ENCODE data around the gene SENP2.
"Not testable (repeated sequence)": the region's sequence is repeated elsewhere in the genome, so short reads cannot be mapped to it uniquely, and the experiment has no call there.

Gene SENP2

GRCh38 chr3:185648396-185648795, 62.3 kb downstream of the SENP2 start:
- no peak for DNase-seq

GRCh38 chr3:185649414-185649813, 63.3 kb downstream of the SENP2 start:
- no peak for DNase-seq

GRCh38 chr3:185651971-185652370, 65.9 kb downstream of the SENP2 start:
- DNase-seq, result no peak

DNA sequence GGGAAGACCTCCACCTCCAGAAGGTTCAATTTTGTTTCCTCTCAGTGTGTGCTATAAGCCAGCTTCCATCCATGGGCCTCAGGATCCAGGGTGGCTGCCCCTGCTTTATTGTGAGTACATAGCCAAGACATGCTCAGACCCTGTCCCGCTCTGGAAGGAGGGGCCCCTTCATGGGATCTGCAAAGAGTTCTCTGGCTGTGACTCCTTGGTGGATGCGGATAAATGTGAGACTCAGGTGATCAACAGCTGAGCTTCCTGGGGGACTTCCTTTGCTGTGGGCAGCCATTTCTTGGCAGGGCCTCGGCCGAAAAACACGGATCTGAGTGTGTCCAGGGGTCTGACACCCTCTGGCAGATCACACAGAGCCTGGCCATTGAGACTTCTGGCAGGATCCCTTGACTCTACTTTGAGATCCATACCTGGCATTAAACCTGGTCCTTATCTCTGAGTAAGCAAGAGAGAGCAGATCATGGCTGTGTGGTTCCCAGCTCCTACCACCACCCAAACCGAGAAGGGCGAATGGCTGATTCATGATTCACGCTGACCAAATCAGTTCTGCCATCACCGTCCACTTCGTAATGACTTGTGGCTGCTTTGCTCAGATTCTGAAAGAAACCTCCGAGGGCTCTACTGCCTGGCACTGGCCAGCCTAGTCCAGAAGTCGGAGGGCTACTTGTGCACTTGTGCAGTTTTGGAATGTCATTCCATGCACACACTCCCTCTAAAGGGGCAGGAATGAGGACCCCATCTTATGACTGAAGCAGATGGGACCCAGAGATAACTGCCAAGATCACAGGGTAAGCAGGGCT, 68.1 kb downstream of the SENP2 start:
- no peak for DNase-seq

GRCh38 chr3:185654758-185655145, 68.7 kb downstream of the SENP2 start:
- no peak for DNase-seq

GRCh38 chr3:185655426-185656320, 69.6 kb downstream of the SENP2 start:
- DNase-seq, result no peak

GRCh38 chr3:185656321-185656840, 70.3 kb downstream of the SENP2 start:
- no peak for DNase-seq

- DNase-seq, result no peak
These were observed 71.1 kb downstream of the SENP2 start for GRCh38 chr3:185657211-185657610.

- no peak for DNase-seq
These were observed 71.8 kb downstream of the SENP2 start for GRCh38 chr3:185657691-185658503.

DNA sequence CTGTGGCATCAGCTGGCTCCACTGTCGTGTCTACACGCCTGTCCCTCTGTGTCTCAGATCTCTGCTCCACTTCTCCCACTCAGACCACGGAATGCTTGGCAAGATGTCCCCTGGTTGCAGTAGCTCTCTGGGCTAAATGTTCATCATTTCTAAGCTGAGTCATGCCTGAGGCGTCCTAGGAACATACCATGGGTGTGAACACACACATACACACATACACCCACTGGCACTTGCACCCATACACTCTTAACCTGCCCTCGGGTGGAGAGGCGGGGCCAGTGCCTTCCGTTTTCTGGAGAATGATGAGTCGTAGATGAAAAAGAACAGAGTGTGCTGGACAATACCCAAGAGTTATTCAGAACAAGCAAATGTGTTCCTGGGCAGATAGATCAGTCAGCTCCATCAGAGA, 72.4 kb downstream of the SENP2 start:
- DNase-seq, result no peak

DNA sequence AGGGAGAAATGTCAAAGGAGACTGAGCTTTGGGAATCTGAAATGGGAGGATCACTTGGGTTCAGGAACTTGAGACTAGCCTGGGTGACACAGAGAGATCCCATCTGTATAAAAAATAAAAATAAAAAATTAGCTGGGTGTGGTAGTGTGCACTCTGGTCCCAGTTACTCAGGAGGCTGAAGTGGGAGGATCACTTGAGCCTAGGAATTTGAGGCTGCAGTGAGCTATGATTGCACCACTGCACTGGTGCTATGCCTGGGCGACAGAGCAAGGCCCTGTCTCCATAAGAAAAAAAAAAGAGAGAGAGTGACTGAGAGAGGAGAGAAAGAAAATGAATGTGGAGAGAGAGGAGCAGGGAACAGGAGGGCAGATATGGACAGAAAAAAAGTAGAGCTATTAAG, 72.8 kb downstream of the SENP2 start:
- DNase-seq, result no peak

DNA sequence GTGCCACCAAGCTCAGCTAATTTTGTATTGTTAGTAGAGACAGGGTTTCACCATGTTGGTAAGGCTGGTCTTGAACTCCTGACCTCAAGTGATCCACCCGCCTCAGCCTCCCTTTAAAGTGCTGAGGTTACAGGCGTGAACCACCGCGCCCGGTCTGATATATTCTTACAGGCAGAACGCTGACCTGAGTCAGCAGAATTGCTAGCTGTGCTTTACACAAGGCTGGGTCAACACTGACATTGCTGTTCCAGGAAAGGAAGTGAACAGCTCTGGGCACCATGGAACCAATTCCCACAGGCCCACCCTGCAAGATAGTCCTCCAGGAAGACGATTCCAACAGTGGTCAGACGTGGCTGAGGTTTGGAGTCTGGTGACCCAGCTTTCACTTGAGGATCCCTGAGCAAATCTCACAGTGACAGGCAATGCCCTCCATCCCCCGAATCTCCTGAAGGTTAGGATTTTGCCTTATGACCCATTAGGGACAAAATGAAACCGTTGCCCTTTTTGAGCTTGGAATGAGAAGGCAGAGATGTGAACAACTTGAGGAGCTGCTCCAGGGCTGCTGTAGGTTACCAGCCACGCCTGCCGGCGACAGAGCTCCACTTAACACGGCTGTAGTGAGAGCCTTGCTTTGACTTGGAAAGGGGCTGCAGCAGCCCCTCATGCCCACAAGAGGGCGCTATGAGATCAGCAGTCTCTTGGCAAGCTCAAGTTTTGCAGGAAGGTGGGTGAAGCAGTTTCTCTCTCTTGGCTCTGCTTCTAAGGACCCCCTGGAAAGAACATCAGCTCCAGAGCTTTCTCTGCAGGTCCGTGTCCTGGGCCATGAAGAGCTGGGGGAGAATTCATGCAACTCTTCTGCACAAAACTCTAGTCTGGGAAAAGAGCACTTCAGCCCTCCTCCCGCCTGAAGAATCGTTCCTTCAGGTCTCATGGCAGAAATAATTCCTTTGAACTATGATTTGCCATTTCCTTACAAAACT, 74.1 kb downstream of the SENP2 start:
- peak; percentile 76 to 80 for DNase-seq

DNA sequence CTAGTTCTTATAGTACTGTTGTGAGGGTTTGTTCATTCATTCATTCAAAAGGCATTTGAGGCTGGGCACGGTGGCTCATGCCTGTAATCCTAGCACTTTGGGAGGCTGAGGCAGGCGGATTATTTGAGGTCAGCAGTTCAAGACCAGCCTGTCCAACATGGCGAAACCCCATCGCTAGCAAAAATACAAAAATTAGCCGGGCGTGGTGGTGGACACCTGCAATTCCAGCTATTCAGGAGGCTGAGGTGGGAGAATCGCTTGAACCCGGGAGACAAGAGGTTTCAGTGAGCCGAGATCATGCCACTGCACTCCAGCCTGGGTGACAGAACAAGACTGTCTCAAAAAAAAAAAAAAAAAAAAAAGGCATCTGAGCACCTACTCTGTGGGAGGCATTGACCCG, 75.2 kb downstream of the SENP2 start:
- not testable (repeated sequence) for DNase-seq

DNA sequence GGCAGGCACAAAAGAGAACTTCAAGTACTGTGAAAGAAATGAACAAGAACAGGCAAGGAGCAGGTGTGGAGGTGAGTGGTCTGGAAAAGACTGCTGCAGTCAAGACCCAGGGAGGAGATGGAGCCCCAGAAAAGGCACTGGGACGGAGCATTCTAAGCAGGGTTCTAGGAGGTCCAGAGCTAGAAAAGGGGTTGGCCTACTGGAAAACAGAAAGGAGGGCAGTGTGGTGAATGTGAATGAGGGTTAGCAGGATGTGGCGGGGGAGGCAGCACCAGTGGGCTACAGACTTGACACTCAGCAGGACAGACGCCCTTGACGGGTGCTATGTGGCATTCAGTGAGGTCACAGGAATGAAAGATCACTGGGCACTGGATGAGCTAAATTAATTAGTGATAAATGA, 75.7 kb downstream of the SENP2 start:
- DNase-seq, result no peak

- no peak for DNase-seq
These were observed 77.8 kb downstream of the SENP2 start for GRCh38 chr3:185663929-185664328.

GRCh38 chr3:185667574-185667973, 81.5 kb downstream of the SENP2 start:
- no peak for DNase-seq

- DNase-seq, result no peak
These were observed 91.2 kb downstream of the SENP2 start for GRCh38 chr3:185677146-185677829.

DNA sequence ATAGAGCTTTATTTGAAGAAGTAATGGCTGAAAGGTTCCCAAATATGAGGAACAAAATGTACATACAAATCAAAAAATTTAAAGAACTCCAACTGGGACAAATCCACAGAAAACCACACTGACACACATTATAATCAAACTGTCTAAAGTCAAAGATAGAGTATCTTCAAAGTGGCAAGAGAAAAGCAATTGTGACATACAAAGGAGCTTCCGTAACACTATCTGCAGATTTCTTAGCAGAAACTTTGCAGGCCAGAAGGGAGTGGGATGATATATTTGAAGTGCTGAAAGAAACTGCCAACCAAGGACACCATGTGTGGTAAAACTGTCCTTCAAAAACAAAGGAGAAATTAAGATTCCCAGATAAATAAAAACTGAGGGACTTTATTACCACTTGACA, 91.9 kb downstream of the SENP2 start:
- DNase-seq, result no peak

- DNase-seq, result no peak
These were observed 94.1 kb downstream of the SENP2 start for GRCh38 chr3:185680231-185680630.

Measured in activated T-cell treated with anti-CD3 and anti-CD28 coated beads, Interleukin-2, amount 50 U/mL, for 48 hours (primary cell).